Karpas-422 (cell line): ENCODE measurements around the gene EP300. TPM values are rescaled to one million over a fixed set of nuclear protein-coding genes. Genes with fewer than 3 reads are reported as not detected.
"Not testable (repeated sequence)": the region's sequence is repeated elsewhere in the genome, so short reads cannot be mapped to it uniquely, and the experiment has no call there.

Source experiments
- DNase-seq: peaks from one replicate; pipeline ENCODE4 v3.0.0-alpha.2; 2015
- H2AFZ ChIP-seq: fragments of 200-600 bp; sonication (generic); 2 replicates; pipeline ENCODE4 v1.6.1; 2014; ENCODE audit warnings: antibody characterized with exemption, low read length, mixed read lengths
- H3K27ac ChIP-seq: fragments of 200-600 bp; sonication (generic); 2 replicates; pipeline ENCODE4 v1.5.1; 2014; ENCODE audit warnings: mild to moderate bottlenecking, low read length, moderate library complexity
- H3K27me3 ChIP-seq: fragments of 200-600 bp; sonication (generic); 2 replicates; pipeline ENCODE4 v1.6.1; 2014; ENCODE audit warnings: low read length, mixed read lengths
- H3K36me3 ChIP-seq: fragments of 200-600 bp; sonication (generic); 2 replicates; pipeline ENCODE4 v1.6.1; 2014; ENCODE audit warnings: low read length, mixed read lengths; ENCODE audit not compliant: insufficient read depth
- H3K4me1 ChIP-seq: fragments of 200-600 bp; sonication (generic); 2 replicates; pipeline ENCODE4 v1.6.1; 2014; ENCODE audit warnings: mild to moderate bottlenecking, low read length, mixed read lengths
- H3K4me2 ChIP-seq: fragments of 200-600 bp; sonication (generic); 2 replicates; pipeline ENCODE4 v1.6.1; 2014; ENCODE audit warnings: low read length, low read depth, mild to moderate bottlenecking; ENCODE audit not compliant: poor library complexity, severe bottlenecking
- H3K4me3 ChIP-seq: fragments of 200-600 bp; sonication (generic); 2 replicates; pipeline ENCODE4 v1.5.1; 2014; ENCODE audit warnings: mild to moderate bottlenecking, antibody characterized with exemption, low read length, mixed read lengths
- H3K79me2 ChIP-seq: fragments of 200-600 bp; sonication (generic); 2 replicates; pipeline ENCODE4 v1.6.1; 2014; ENCODE audit warnings: mild to moderate bottlenecking, low read length, mixed read lengths
- H3K9ac ChIP-seq: fragments of 200-600 bp; sonication (generic); 2 replicates; pipeline ENCODE4 v1.6.0; 2014; ENCODE audit warnings: low read length
- H3K9me2 ChIP-seq: fragments of 200-600 bp; sonication (generic), shearing (Covaris generic); replicated peaks from 2 replicates; pipeline ENCODE4 v1.6.0; 2014; ENCODE audit warnings: mild to moderate bottlenecking, low read length, moderate library complexity; ENCODE audit not compliant: insufficient read depth
- H3K9me3 ChIP-seq: fragments of 300-700, 200-600 bp; sonication (generic); 2 replicates; pipeline ENCODE4 v1.6.1; 2014; ENCODE audit warnings: low read length, mixed read lengths
- H4K20me1 ChIP-seq: fragments of 200-600 bp; sonication (generic); 2 replicates; pipeline ENCODE4 v1.6.1; 2014; ENCODE audit warnings: mild to moderate bottlenecking, antibody characterized with exemption, low read length, low read depth; ENCODE audit not compliant: insufficient read depth
- total RNA-seq: library from RNA; depleted of rRNA; stranded (reverse); fragments of >200 nt; shearing (Covaris generic); gene quantifications from 2 replicates; pipeline ENCODE4 v1.2.3, GENCODE V29; 2014; ENCODE audit warnings: low replicate concordance

EP300 gene
- total RNA-seq, 1 experiment from 2014 or later = 63.8 TPM

DNA sequence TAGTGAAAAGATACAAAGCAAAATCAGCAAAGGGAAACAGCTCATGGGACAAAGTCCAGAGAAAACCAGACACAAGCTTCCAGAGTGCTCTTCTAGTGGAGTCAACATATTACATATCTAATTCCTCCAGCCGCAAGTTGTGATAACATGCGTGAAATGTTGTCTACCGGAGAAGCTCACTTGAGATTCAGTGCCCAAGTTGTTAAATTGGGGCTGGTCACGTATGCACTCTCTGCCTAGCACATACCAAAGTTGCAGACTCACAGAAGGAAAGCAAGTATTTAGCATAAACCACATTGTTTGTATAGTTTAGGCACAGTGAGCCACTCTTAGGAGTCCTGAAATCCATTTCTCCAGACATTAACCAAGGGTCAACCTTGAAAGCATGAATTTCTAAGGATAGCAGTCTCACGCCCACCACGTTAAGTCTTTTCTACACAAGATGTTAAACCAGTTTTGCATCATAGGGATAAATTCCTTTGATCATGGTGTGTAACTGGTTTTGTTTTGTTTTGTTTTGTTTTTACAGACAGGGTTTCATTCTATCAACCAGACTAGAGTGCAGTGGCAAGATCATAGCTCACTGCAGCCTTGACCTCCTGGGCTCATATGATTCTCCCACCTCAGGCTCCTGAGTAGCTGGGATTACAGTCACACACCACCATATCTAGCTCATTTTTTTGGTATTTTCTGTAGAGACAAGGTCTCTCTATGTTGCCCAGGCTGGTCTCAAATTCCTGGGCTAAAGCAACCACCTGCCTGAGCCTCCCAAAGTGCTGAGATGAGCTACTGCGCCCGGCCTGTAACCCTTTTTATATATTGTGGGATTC, 39.5 kb upstream of the EP300 start:
- Histone ChIP-seq H3K9me2 (no peaks in the 10 kb centered on the region), H2AFZ (no peak overlapping the region), H3K27ac (no peak overlapping the region), H3K4me3 (no peak overlapping the region), H3K36me3 (no peaks in the 10 kb centered on the region), H4K20me1 (no peaks in the 10 kb centered on the region), H3K4me2 (no peak overlapping the region), H3K9ac (no peak overlapping the region), H3K27me3 (no peaks in the 10 kb centered on the region), H3K9me3 (no peaks in the 10 kb centered on the region), H3K79me2 (no peaks in the 10 kb centered on the region), H3K4me1 (no peaks in the 10 kb centered on the region)
- DNase-seq = no peak

DNA sequence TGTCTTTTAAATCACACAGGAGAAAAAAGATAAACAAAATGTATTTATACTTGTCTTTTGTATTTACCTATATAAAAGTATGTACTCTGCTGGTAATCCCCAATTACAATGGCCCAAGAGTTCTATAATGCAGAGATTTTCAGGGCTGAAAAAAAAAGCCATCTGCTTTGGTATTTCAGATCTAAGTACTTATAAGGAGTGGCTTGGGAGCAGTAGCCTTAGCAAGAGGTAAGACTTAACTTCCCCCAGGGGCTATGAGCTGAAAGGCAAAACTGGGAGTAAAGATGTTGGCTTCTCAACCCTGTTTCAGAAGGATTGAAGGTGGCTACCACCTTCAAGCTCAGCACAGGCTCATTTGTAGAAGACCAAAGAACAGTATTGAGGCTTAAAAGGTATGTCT, 35.3 kb upstream of the EP300 start:
- Histone ChIP-seq H3K9ac (no peak overlapping the region), H4K20me1 (no peaks in the 10 kb centered on the region), H3K27ac (no peak overlapping the region), H3K9me2 (no peaks in the 10 kb centered on the region), H3K4me2 (no peak overlapping the region), H2AFZ (no peak overlapping the region), H3K79me2 (no peaks in the 10 kb centered on the region), H3K27me3 (no peaks in the 10 kb centered on the region), H3K4me1 (no peaks in the 10 kb centered on the region), H3K9me3 (no peaks in the 10 kb centered on the region), H3K4me3 (no peak overlapping the region), H3K36me3 (no peaks in the 10 kb centered on the region)
- no peak for DNase-seq

- Histone ChIP-seq H3K4me2 (no peak overlapping the region), H3K27ac (no peak overlapping the region), H4K20me1 (no peaks in the 10 kb centered on the region), H3K9me3 (no peaks in the 10 kb centered on the region), H3K27me3 (no peaks in the 10 kb centered on the region), H2AFZ (no peak overlapping the region), H3K9ac (no peak overlapping the region), H3K4me1 (no peaks in the 10 kb centered on the region), H3K36me3 (no peaks in the 10 kb centered on the region), H3K9me2 (no peaks in the 10 kb centered on the region), H3K79me2 (no peaks in the 10 kb centered on the region), H3K4me3 (no peak overlapping the region)
- DNase-seq = no peak
Observed at GRCh38 chr22:41062146-41062545, 30.2 kb upstream of the EP300 start.

DNA sequence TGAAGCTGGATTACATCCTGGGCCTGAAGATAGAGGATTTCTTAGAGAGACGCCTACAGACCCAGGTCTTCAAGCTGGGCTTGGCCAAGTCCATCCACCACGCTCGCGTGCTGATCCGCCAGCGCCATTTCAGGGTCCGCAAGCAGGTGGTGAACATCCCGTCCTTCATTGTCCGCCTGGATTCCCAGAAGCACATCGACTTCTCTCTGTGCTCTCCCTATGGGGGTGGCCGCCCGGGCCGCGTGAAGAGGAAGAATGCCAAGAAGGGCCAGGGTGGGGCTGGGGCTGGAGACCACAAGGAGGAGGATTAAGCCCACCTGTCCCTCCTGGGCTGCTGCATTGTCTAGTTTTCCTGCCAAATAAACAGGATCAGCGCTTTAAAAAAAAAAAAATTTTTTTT, 28.1 kb upstream of the EP300 start:
- H3K9ac ChIP-seq, H3K27me3 ChIP-seq, H2AFZ ChIP-seq, H3K4me2 ChIP-seq, H3K4me3 ChIP-seq, H3K27ac ChIP-seq, H3K9me3 ChIP-seq, H3K9me2 ChIP-seq, H3K79me2 ChIP-seq, H4K20me1 ChIP-seq, DNase-seq, H3K36me3 ChIP-seq: not testable (repeated sequence)
- peaks cover 10% of the 10 kb centered on the region for H3K4me1 ChIP-seq

DNA sequence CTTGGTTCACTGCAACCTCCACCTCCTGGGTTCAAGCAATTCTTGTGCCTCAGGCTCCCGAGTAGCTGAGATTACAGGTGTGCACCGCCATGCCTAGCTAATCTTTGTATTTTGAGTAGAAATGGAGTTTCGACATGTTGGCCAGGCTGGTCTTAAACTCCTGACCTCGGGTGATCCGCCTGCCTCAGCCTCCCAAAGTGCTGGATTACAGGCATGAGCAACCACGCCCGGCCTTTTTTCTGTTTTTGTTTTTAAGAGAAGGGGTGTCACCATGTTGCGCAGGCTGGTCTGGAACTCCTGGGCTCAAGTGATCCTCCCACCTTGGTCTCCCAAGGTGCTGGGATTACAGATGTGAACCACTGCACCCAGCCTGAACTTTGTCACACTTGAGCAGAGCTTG, 26.1 kb upstream of the EP300 start:
- H3K9me3 ChIP-seq, H3K27me3 ChIP-seq, H3K4me2 ChIP-seq, DNase-seq, H3K4me3 ChIP-seq, H4K20me1 ChIP-seq, H3K36me3 ChIP-seq, H3K9me2 ChIP-seq, H3K9ac ChIP-seq, H3K27ac ChIP-seq, H2AFZ ChIP-seq, H3K79me2 ChIP-seq: not testable (repeated sequence)
- peaks cover 12% of the 10 kb centered on the region for H3K4me1 ChIP-seq

GRCh38 chr22:41067968-41068367, 24.4 kb upstream of the EP300 start:
- not testable (repeated sequence) for H3K79me2 ChIP-seq, H3K27me3 ChIP-seq, H3K27ac ChIP-seq, H3K9me3 ChIP-seq, H3K9me2 ChIP-seq, H3K36me3 ChIP-seq, H3K9ac ChIP-seq, H3K4me3 ChIP-seq, H2AFZ ChIP-seq, H3K4me2 ChIP-seq, H4K20me1 ChIP-seq
- peak; percentile 40 for DNase-seq
- peaks cover 12% of the 10 kb centered on the region for H3K4me1 ChIP-seq

- no peak overlapping the region for H3K4me3 ChIP-seq
- peaks cover 12% of the 10 kb centered on the region for H3K4me1 ChIP-seq
- no peak overlapping the region for H3K27ac ChIP-seq
- DNase-seq = no peak
- no peaks in the 10 kb centered on the region for H3K79me2 ChIP-seq
- H3K9ac ChIP-seq = no peak overlapping the region
- no peak overlapping the region for H3K4me2 ChIP-seq
- no peaks in the 10 kb centered on the region for H3K9me3 ChIP-seq
- H3K9me2 ChIP-seq = no peaks in the 10 kb centered on the region
- H3K27me3 ChIP-seq = no peaks in the 10 kb centered on the region
- H3K36me3 ChIP-seq = no peaks in the 10 kb centered on the region
- no peaks in the 10 kb centered on the region for H4K20me1 ChIP-seq
- H2AFZ ChIP-seq = no peak overlapping the region
Observed at GRCh38 chr22:41070665-41071331, 21.6 kb upstream of the EP300 start.

DNA sequence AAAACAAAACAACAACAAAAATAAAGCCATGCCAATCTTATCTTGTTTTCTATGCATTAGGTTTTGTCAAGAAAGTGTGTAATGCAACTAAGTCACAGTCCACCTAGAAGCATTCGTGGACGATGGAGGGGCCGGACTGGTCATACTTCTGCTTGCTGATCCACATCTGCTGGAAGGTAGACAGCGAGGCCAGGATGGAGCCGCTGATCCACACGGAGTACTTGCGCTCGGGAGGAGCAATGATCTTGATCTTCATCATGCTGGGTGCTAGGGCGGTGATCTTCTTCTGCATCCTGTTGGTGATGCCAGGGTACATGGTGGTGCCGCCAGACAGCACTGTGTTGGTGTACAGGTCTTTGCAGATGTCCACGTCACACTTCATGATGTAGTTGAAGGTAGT, 18.3 kb upstream of the EP300 start:
- H3K27me3 ChIP-seq = no peaks in the 10 kb centered on the region
- no peak overlapping the region for H3K4me2 ChIP-seq
- no peaks in the 10 kb centered on the region for H3K9me2 ChIP-seq
- no peak overlapping the region for H3K9ac ChIP-seq
- H3K36me3 ChIP-seq = no peaks in the 10 kb centered on the region
- H3K9me3 ChIP-seq = no peaks in the 10 kb centered on the region
- H4K20me1 ChIP-seq = no peaks in the 10 kb centered on the region
- peaks cover 12% of the 10 kb centered on the region for H3K4me1 ChIP-seq
- no peak for DNase-seq
- H3K27ac ChIP-seq = no peak overlapping the region
- no peak overlapping the region for H3K4me3 ChIP-seq
- H2AFZ ChIP-seq = no peak overlapping the region
- H3K79me2 ChIP-seq = no peaks in the 10 kb centered on the region
